HEK293T (cell line): ENCODE results near the gene IL13RA1.

ENCODE experiments used
- CTCF ChIA-PET: fragments of 350-600 bp; formaldehyde crosslinking; extraction: SDS; loops from one replicate; lab custom pipeline; 2021; ENCODE audit warnings: antibody characterized with exemption, inconsistent platforms; lab: Yijun Ruan, JAX
- POLR2A ChIA-PET: fragments of 350-600 bp; formaldehyde crosslinking; extraction: SDS; loops from one replicate; lab custom pipeline; 2020; ENCODE audit warnings: antibody characterized with exemption, inconsistent platforms; lab: Yijun Ruan, JAX
- DNase-seq: peaks from one replicate; pipeline ENCODE4 v3.0.0; 2012; ENCODE audit warnings: mixed read lengths; ENCODE audit errors: extremely low spot score
- ARNT ChIP-seq: fragments of 450-650 bp; IDR thresholded peaks from 2 replicates; pipeline ENCODE4 v1.6.1; 2017; ENCODE audit warnings: mild to moderate bottlenecking
- BHLHE40 ChIP-seq: fragments of 450-650 bp; IDR thresholded peaks from 2 replicates; pipeline ENCODE4 v1.6.1; 2016; ENCODE audit warnings: mild to moderate bottlenecking, moderate library complexity, borderline replicate concordance
- CTBP1 ChIP-seq: fragments of 450-650 bp; IDR thresholded peaks from 2 replicates; pipeline ENCODE4 v1.6.1; 2016; ENCODE audit warnings: borderline replicate concordance
- ELF4 ChIP-seq: fragments of 450-650 bp; IDR thresholded peaks from 2 replicates; pipeline ENCODE4 v1.6.1; 2017; ENCODE audit warnings: antibody characterized with exemption
- FOXA1 ChIP-seq: fragments of 450-650 bp; IDR thresholded peaks from 2 replicates; pipeline ENCODE4 v1.6.1; 2016; ENCODE audit warnings: mild to moderate bottlenecking
- FOXK2 ChIP-seq: fragments of 450-650 bp; IDR thresholded peaks from 2 replicates; pipeline ENCODE4 v1.6.1; 2016; ENCODE audit warnings: mild to moderate bottlenecking
- FOXM1 ChIP-seq: fragments of 450-650 bp; IDR thresholded peaks from 2 replicates; pipeline ENCODE4 v1.6.1; 2017; ENCODE audit warnings: mild to moderate bottlenecking, borderline replicate concordance
- HDGF ChIP-seq: fragments of 450-650 bp; IDR thresholded peaks from 2 replicates; pipeline ENCODE4 v1.6.1; 2017; ENCODE audit warnings: antibody characterized with exemption, borderline replicate concordance
- L3MBTL2 ChIP-seq: fragments of 450-650 bp; conservative IDR thresholded peaks from 2 replicates; pipeline ENCODE4 v1.6.1; 2016; ENCODE audit warnings: mild to moderate bottlenecking
- LEF1 ChIP-seq: fragments of 450-650 bp; IDR thresholded peaks from 2 replicates; pipeline ENCODE4 v1.6.1; 2017; ENCODE audit warnings: mild to moderate bottlenecking, borderline replicate concordance
- NFRKB ChIP-seq: fragments of 450-650 bp; IDR thresholded peaks from 2 replicates; pipeline ENCODE4 v1.6.1; 2016; ENCODE audit warnings: mild to moderate bottlenecking, moderate library complexity
- PKNOX1 ChIP-seq: fragments of 450-650 bp; IDR thresholded peaks from 2 replicates; pipeline ENCODE4 v1.6.1; 2016
- SP1 ChIP-seq: fragments of 450-650 bp; IDR thresholded peaks from 2 replicates; pipeline ENCODE4 v1.6.1; 2017
- SUZ12 ChIP-seq: fragments of 450-650 bp; IDR thresholded peaks from 2 replicates; pipeline ENCODE4 v1.6.1; 2016; ENCODE audit warnings: mild to moderate bottlenecking
- TARDBP ChIP-seq: fragments of 450-650 bp; IDR thresholded peaks from 2 replicates; pipeline ENCODE4 v1.6.1; 2016
- ZNF384 ChIP-seq: fragments of 450-650 bp; IDR thresholded peaks from 2 replicates; pipeline ENCODE4 v1.6.1; 2016

Gene IL13RA1

GRCh38 chrX:118726887-118727685 is at the start of gene IL13RA1:
Gene IL13RA1 (plus strand): TSS chrX:118727606. CDS start chrX:118727639, 33 bp downstream.
- no peak for TF ChIP-seq BHLHE40
- no peak for TF ChIP-seq FOXK2
- TF ChIP-seq L3MBTL2: peak; percentile 93
- ChIA-PET POLR2A (no interaction called here), CTCF (no interaction called here)
- DNase-seq: peak; percentile 91

GRCh38 chrX:118679290-118679689 is 48.1 kb upstream of the IL13RA1 start:
- no peak for TF ChIP-seq FOXK2
- DNase-seq: no peak
- POLR2A ChIA-PET: no interaction called here
- CTCF ChIA-PET: interaction anchor here (0.5 kb wide), 1 partner anchor 419 kb away, joined by 3 read pairs; no protein-coding TSS in a partner anchor

- ChIA-PET CTCF (no interaction called here), POLR2A (no interaction called here)
- no peak for DNase-seq
- TF ChIP-seq HDGF (no peak), L3MBTL2 (no peak), ELF4 (no peak), CTBP1 (no peak), NFRKB (no peak), SP1 (no peak), BHLHE40 (no peak), TARDBP (no peak), FOXM1 (no peak), ARNT (no peak), FOXK2 (no peak), PKNOX1 (no peak), LEF1 (no peak), SUZ12 (no peak), FOXA1 (no peak)
Observed at GRCh38 chrX:118682258-118683014, 45.0 kb upstream of the IL13RA1 start.

- POLR2A ChIA-PET: no interaction called here
- no peak for TF ChIP-seq ZNF384
- no peak for TF ChIP-seq HDGF
- TF ChIP-seq L3MBTL2: no peak
- TF ChIP-seq PKNOX1: no peak
- no peak for TF ChIP-seq NFRKB
- no peak for TF ChIP-seq FOXK2
- no peak for TF ChIP-seq ARNT
- no peak for TF ChIP-seq BHLHE40
- TF ChIP-seq FOXA1: no peak
- no peak for TF ChIP-seq SUZ12
- no peak for TF ChIP-seq LEF1
- TF ChIP-seq SP1: no peak
- TF ChIP-seq TARDBP: no peak
- no peak for TF ChIP-seq ELF4
- TF ChIP-seq CTBP1: no peak
- no peak for TF ChIP-seq FOXM1
- CTCF ChIA-PET: no interaction called here
- no peak for DNase-seq
Observed at GRCh38 chrX:118685393-118685792, 42.0 kb upstream of the IL13RA1 start.

- no peak for DNase-seq
- POLR2A ChIA-PET: no interaction called here
- TF ChIP-seq HDGF (no peak), FOXK2 (no peak), LEF1 (no peak), ELF4 (no peak), TARDBP (no peak), FOXM1 (no peak), L3MBTL2 (no peak), BHLHE40 (no peak), PKNOX1 (no peak), SP1 (no peak), FOXA1 (no peak), CTBP1 (no peak), ZNF384 (no peak), ARNT (no peak)
- CTCF ChIA-PET: no interaction called here
Observed at GRCh38 chrX:118688935-118689334, 38.5 kb upstream of the IL13RA1 start.

GRCh38 chrX:118693843-118694242 is 33.6 kb upstream of the IL13RA1 start:
- no peak for DNase-seq
- POLR2A ChIA-PET: no interaction called here
- no peak for TF ChIP-seq HDGF
- TF ChIP-seq ARNT: no peak
- no peak for TF ChIP-seq L3MBTL2
- TF ChIP-seq TARDBP: no peak
- TF ChIP-seq FOXM1: no peak
- TF ChIP-seq BHLHE40: no peak
- TF ChIP-seq PKNOX1: no peak
- no peak for TF ChIP-seq NFRKB
- no peak for TF ChIP-seq CTBP1
- CTCF ChIA-PET: no interaction called here
